ENCODE results near the gene NDEL1.

NDEL1 gene

DNA sequence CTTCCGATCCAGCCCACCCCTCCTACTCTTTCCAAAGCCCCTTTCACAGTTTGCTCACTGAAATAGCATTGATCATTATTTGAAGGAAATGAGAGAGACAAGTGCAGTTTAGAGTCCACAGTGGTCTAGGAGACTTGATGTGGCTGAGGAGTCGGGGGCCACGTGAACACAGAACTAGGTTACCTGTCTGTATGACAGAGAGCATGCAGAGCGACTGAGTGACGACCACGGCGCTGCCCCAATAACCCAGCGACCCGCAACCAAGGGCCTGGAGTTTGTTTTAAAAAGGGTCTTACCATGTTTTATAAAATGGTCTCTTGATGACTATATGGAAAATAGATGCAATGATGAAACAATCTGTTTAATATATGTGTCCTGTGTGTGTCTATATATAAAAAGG is 39.5 kb downstream of the NDEL1 start:
- TF ChIP-seq, protein P1, sequence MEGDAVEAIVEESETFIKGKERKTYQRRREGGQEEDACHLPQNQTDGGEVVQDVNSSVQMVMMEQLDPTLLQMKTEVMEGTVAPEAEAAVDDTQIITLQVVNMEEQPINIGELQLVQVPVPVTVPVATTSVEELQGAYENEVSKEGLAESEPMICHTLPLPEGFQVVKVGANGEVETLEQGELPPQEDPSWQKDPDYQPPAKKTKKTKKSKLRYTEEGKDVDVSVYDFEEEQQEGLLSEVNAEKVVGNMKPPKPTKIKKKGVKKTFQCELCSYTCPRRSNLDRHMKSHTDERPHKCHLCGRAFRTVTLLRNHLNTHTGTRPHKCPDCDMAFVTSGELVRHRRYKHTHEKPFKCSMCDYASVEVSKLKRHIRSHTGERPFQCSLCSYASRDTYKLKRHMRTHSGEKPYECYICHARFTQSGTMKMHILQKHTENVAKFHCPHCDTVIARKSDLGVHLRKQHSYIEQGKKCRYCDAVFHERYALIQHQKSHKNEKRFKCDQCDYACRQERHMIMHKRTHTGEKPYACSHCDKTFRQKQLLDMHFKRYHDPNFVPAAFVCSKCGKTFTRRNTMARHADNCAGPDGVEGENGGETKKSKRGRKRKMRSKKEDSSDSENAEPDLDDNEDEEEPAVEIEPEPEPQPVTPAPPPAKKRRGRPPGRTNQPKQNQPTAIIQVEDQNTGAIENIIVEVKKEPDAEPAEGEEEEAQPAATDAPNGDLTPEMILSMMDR (IDR thresholded peaks at IDR 0.05; ENCODE audit: low read length, missing control alignments), result no peak
- no peak overlapping the region for H3K4me3 ChIP-seq (replicated peaks; ENCODE audit: low read depth, low read length)
- no peak for DNase-seq (ENCODE audit: low read depth)

DNA sequence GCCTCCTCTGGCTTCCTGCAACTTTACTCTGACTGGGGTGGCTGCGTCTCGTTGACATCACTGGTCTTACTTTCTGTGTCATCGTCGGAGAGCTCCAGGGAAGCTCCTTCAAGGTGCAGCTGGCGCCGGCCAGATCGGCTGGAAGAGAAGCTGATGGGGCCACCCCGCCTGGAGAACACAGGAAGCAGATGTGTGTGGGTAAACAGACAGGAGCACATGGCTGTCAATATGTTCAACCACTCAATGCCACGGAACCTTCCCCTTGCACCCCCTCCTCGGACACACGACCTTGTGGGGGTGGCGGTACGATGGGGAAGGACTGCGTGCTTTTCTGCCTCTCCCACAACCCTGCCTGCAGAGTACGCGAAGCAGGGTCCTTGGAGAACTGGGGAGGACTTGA is 40.1 kb downstream of the NDEL1 start:
- TF ChIP-seq, protein P1 (IDR thresholded peaks at IDR 0.05; ENCODE audit: low read length, missing control alignments), result no peak
- DNase-seq (ENCODE audit: low read depth), result no peak

GRCh38 chr17:8476741-8477140 is 41.1 kb downstream of the NDEL1 start:
- H3K4me3 ChIP-seq (replicated peaks; ENCODE audit: low read depth, low read length), result no peak overlapping the region
- DNase-seq (ENCODE audit: low read depth), result no peak
- TF ChIP-seq, protein P1 (IDR thresholded peaks at IDR 0.05; ENCODE audit: low read length, missing control alignments), result no peak

More for the DNA sequence above, 40.1 kb downstream of the NDEL1 start:
- no peak overlapping the region for H3K4me3 ChIP-seq (replicated peaks; ENCODE audit: low read depth, low read length)

DNA sequence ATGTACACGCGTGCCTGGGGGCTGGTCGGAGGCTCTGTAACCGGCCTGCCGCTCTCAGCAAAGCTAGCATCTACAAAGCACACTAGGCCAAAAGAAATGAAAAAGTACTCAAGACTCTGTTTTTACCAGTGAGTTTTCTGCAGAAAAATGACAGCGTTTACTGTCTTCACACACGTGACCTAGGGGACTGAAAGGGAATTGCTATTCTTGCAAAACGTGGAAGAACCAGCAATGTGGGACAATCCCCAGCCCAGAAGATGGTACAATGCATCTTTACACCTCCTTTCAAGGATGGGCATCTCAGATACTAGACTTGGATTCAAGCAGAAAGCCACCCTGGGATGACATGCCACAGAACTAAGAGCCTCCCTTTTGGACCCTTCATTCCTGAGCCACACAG is 41.5 kb downstream of the NDEL1 start:
- H3K4me3 ChIP-seq (replicated peaks; ENCODE audit: low read depth, low read length), result no peak overlapping the region
- no peak for DNase-seq (ENCODE audit: low read depth)
- TF ChIP-seq, protein P1 (IDR thresholded peaks at IDR 0.05; ENCODE audit: low read length, missing control alignments), result no peak

- TF ChIP-seq, protein P1 (IDR thresholded peaks at IDR 0.05; ENCODE audit: low read length, missing control alignments), result no peak
- H3K4me3 ChIP-seq (replicated peaks; ENCODE audit: low read depth, low read length), result no peak overlapping the region
- no peak for DNase-seq (ENCODE audit: low read depth)
These were observed 42.2 kb downstream of the NDEL1 start for GRCh38 chr17:8477715-8478441.

GRCh38 chr17:8479431-8479947 is 43.8 kb downstream of the NDEL1 start:
- peak; percentile 87 for DNase-seq (ENCODE audit: low read depth)
- TF ChIP-seq, protein P1 (IDR thresholded peaks at IDR 0.05; ENCODE audit: low read length, missing control alignments), result no peak
- H3K4me3 ChIP-seq (replicated peaks; ENCODE audit: low read depth, low read length), result no peak overlapping the region

All from fibroblast of pulmonary artery (primary cell).